Gastroesophageal sphincter (tissue), 4 donors: ENCODE measurements around the gene UIMC1. TPM values are rescaled to one million over a fixed set of nuclear protein-coding genes. Genes with fewer than 3 reads are reported as not detected.

Experiments used
- ATAC-seq: fragments of 150-250 bp; one replicate; pipeline ENCODE4 v1.9.1; 2016; ENCODE audit warnings: mild to moderate bottlenecking, moderate library complexity
- H3K27ac ChIP-seq, 4 donors: fragments of 200-600 bp; sonication (generic) in 3 of 4; 1 replicate in 3 of 4; 2 replicates in 1 of 4; pipeline ENCODE4 v1.5.1; 2016 to 2019
- H3K27me3 ChIP-seq: fragments of 200-600 bp; sonication (generic); one replicate; pipeline ENCODE4 v1.5.1; 2019
- H3K36me3 ChIP-seq, 2 donors: fragments of 200-600 bp; sonication (generic); one replicate each; pipeline ENCODE4 v1.5.1; 2019; ENCODE audit warnings: control low read depth in 1 of 2
- H3K4me1 ChIP-seq, 3 donors: fragments of 200-600 bp; sonication (generic); 1 replicate in 2 of 3; 2 replicates in 1 of 3; pipeline ENCODE4 v1.5.1; 2016 to 2019; ENCODE audit warnings: control low read depth in 2 of 3
- H3K4me3 ChIP-seq, 2 donors: fragments of 200-600 bp; sonication (generic); one replicate each; pipeline ENCODE4 v1.5.1; 2019; ENCODE audit warnings: mild to moderate bottlenecking in 1 of 2, moderate library complexity in 1 of 2
- H3K9me3 ChIP-seq, 3 donors: fragments of 200-600 bp; sonication (generic); one replicate each; pipeline ENCODE4 v1.5.1; 2017 to 2019; ENCODE audit warnings: control low read depth in 2 of 3
- EP300 ChIP-seq: sonication (generic); formaldehyde crosslinking; IDR thresholded peaks from one replicate; pipeline ENCODE4 v1.6.1; 2017; ENCODE audit warnings: antibody characterized with exemption, mild to moderate bottlenecking
- POLR2A ChIP-seq, 2 donors: fragments of 450-650 bp; IDR thresholded peaks; one replicate each; pipeline ENCODE4 v1.6.1; 2017; ENCODE audit warnings: antibody characterized with exemption in 2 of 2, mild to moderate bottlenecking in 2 of 2, moderate library complexity in 1 of 2
- POLR2AphosphoS5 ChIP-seq: sonication (generic); formaldehyde crosslinking; IDR thresholded peaks from one replicate; pipeline ENCODE4 v1.6.1; 2017; ENCODE audit warnings: antibody characterized with exemption
- WGBS, 2 donors: methylation state at CpG; one replicate each; pipeline ENCODE4 v1.1.5; 2018; ENCODE audit warnings: low coverage in 1 of 2; 5-methylcytosine and 5-hydroxymethylcytosine counted together
- total RNA-seq, 4 donors: library from RNA; depleted of rRNA; stranded (reverse); fragments of >200 nt; gene quantifications; one replicate each; pipeline ENCODE4 v1.1.0, GENCODE V29; 2016
- TF ChIP-seq, protein P1 (sequence below), 4 experiments: fragments of 200-600 bp in 2 of 4; fragments of 450-650 bp in 2 of 4; sonication (generic) in 1 of 4; IDR thresholded peaks; one replicate each; pipeline ENCODE4 v1.5.1; 2017 to 2019; ENCODE audit warnings: antibody characterized with exemption in 4 of 4, mild to moderate bottlenecking in 2 of 4, moderate library complexity in 2 of 4

Gene UIMC1
- total RNA-seq, 4 donors from 2014 or later = 37.9 to 50.6 (median 44.7) TPM

DNA sequence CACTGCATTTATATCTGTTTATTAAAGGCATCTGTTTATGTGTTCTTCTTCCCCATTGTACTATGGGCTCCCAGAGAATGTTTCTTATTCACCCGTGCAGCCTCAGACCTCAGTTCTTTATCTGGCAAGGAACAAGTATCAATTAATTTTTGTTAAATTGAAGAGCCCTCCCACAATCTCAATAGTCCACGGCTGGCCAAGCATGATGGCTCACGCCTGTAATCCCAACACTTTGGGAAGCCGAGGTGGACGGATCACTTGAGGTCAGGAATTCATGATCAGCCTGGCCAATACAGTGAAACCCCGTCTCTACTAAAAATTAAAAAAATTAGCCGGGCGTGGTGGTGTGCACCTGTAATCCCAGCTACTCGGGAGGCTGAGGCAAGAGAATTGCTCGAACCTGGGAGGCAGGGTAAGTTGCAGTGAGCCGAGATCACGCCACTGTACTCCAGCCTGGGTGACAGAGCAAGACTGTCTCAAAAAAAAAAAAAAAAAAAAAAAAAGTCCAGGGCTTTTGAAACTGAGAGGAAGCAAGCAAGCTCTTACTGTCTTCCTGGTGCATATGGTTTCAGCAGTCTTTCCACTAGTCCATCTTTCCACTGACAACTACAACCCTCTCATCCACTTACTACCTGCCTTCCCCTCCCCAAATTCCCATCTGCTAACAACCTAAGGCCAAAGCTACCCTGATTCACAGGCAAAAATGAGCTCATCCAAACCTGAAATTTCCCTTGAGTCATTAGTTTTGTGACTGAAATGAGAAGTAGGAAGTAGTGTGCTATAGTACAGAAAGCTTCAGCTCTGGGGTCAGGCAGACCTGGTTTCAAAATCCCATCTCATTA lies 105.1 kb downstream of the UIMC1 start:
- Histone ChIP-seq H3K27ac (no peak overlapping the region), H3K36me3 (peaks cover under 1 to 49% of the 10 kb centered on the region in 2 donors), H3K27me3 (no peaks in the 10 kb centered on the region), H3K9me3 (no peaks in the 10 kb centered on the region), H3K4me3 (no peak overlapping the region), H3K4me1 (peaks cover 0 to 7% (median 0%) of the 10 kb centered on the region in 3 donors)
- 67 to 91% methylated on average over 1 to 11 of the region's 12 CpGs for WGBS, 2 donors
- TF ChIP-seq POLR2AphosphoS5 = no peak
- no peak for TF ChIP-seq EP300
- TF ChIP-seq POLR2A (IDR thresholded peaks at IDR 0.05) = no peak
- TF ChIP-seq, protein P1, sequence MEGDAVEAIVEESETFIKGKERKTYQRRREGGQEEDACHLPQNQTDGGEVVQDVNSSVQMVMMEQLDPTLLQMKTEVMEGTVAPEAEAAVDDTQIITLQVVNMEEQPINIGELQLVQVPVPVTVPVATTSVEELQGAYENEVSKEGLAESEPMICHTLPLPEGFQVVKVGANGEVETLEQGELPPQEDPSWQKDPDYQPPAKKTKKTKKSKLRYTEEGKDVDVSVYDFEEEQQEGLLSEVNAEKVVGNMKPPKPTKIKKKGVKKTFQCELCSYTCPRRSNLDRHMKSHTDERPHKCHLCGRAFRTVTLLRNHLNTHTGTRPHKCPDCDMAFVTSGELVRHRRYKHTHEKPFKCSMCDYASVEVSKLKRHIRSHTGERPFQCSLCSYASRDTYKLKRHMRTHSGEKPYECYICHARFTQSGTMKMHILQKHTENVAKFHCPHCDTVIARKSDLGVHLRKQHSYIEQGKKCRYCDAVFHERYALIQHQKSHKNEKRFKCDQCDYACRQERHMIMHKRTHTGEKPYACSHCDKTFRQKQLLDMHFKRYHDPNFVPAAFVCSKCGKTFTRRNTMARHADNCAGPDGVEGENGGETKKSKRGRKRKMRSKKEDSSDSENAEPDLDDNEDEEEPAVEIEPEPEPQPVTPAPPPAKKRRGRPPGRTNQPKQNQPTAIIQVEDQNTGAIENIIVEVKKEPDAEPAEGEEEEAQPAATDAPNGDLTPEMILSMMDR (IDR thresholded peaks at IDR 0.05) = no peak
- no peak for ATAC-seq

DNA sequence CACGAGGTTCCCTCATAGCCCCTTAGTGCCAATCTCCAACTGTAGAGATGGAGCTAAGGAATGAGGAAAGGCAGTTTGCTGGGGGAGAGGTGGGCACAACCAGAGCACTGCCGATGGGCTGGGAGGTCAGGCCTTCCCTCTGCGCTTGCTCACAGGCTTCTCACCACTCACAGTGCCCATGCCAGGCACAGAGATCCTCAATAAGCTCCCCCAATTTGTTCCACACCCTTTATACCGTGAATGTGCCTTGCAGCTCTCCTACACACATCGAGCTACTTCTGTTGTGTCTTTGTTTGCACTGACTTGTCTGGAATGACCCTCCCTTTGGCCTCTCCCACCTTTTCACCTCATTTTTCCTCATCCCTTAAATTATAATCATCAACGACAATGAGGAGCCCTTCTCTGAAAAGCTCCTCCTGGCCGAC lies 105.8 kb downstream of the UIMC1 start:
- H3K4me3 ChIP-seq = no peak overlapping the region
- H3K36me3 ChIP-seq = peaks cover 0 to 42% of the 10 kb centered on the region in 2 donors
- H3K4me1 ChIP-seq = peaks cover 0 to 7% (median 0%) of the 10 kb centered on the region in 3 donors
- no peak for ATAC-seq
- TF ChIP-seq, protein P1 (IDR thresholded peaks at IDR 0.05) = no peak
- TF ChIP-seq EP300 = no peak
- no peak for TF ChIP-seq POLR2A (IDR thresholded peaks at IDR 0.05)
- no peak for TF ChIP-seq POLR2AphosphoS5
- H3K27ac ChIP-seq = no peak overlapping the region
- no peaks in the 10 kb centered on the region for H3K9me3 ChIP-seq
- WGBS, 2 donors = 67 to 76% methylated on average over 4 to 7 of the region's 7 CpGs
- H3K27me3 ChIP-seq = no peaks in the 10 kb centered on the region

DNA sequence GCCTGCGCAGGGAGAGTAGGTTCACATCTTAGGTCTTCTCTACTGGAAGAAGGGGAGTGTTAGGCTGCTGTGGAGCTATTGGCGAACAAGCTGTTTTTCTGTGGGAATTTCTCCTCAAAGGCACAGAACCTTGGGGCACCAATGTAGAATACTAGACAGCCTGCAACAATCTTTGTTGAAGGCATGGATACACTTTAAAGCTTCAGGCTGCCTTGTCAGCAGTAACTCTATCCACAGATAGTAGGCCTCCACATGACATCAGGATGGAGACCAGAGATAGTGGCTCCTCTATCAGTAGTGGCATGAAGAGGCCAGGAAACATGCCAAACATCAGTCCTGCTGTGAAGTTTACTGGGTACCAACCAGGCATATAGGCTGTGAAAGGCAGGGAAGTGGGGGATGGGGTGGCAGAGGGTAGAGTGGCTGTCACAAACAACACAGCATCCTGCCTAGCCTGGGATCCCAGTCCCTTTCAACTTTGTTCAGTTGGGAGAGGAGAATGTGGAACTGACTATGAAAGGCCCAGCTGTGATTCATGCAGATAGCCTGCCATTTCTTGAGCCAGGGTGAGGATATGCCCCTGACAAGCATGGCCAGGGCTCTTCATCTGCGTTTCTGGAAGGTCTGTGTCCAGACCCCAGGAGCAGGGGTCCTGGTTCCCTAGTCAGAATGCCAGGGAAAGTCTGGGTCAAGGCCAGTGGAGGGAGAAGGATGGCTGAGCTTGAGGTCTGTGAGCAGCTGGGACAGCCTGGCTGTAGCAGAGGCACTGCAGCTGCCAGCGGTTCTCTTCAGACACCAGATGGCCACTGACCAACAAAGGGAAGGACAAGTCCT lies 106.4 kb downstream of the UIMC1 start:
- H3K27ac ChIP-seq = peak overlapping the region in 1 of 4 donors; percentile 19
- H3K9me3 ChIP-seq = no peaks in the 10 kb centered on the region
- H3K36me3 ChIP-seq = peaks cover 0 to 36% of the 10 kb centered on the region in 2 donors
- H3K27me3 ChIP-seq = no peaks in the 10 kb centered on the region
- ATAC-seq = no peak
- TF ChIP-seq, protein P1 (IDR thresholded peaks at IDR 0.05) = no peak
- TF ChIP-seq POLR2A (IDR thresholded peaks at IDR 0.05) = no peak
- TF ChIP-seq POLR2AphosphoS5 = no peak
- no peak for TF ChIP-seq EP300
- WGBS, 2 donors = 100% methylated on average over 2 of the region's 4 CpGs
- no peak overlapping the region for H3K4me3 ChIP-seq
- peaks cover 0 to 7% (median 0%) of the 10 kb centered on the region in 3 donors for H3K4me1 ChIP-seq

DNA sequence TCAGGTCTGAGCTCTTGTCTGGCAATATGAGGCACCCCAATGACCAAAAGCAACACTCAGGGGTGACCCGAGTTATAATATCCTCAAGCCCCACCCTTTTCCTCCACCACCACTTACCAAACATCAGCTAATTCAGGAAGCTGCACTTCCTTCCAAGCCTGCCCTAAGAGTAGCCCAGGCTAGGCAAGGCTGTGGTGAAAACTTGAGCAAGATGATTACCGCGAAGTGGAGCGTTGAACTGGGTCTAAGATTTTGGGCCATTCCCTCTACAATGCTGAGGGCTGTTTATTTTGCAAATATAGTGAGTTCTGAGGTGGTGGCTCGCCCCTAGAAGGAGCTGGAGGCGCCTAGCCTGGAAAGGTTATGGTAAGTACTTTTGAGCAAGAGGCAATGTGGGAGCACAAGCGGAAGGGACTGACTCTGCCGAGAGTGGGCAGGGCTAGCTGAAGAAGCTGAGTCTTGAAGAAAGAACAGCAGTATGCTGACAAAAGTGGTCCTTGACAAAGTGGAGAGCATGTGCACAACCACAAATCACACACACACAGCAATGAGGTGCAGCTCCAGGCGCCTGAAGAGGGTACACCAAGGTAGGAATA lies 107.2 kb downstream of the UIMC1 start, which contains the start of gene HK3:
TSS of gene HK3 (minus strand) at position 51 of the 596 bp plus-strand sequence. CDS start 3,187 bp downstream, outside the sequence.
- peak; percentile 44 for ATAC-seq
- Histone ChIP-seq H3K9me3 (no peaks in the 10 kb centered on the region), H3K4me3 (no peak within 1 kb of the TSS), H3K4me1 (peaks cover 0 to 7% (median 0%) of the 10 kb centered on the region in 3 donors), H3K27me3 (no peaks in the 10 kb centered on the region), H3K27ac (peak within 1 kb of the TSS in 2 of 4 donors; percentile 0 to 19), H3K36me3 (peaks cover 0 to 28% of the 10 kb centered on the region in 2 donors)
- WGBS, 2 donors = 71 to 86% methylated on average over 4 to 7 of the region's 9 CpGs
- TF ChIP-seq, protein P1 (IDR thresholded peaks at IDR 0.05) = no peak
- peak in 1 of 2 donors; percentile 12 for TF ChIP-seq POLR2A (IDR thresholded peaks at IDR 0.05)
